ENCODE data around the gene GCN1. TPM values are rescaled to one million over a fixed set of nuclear protein-coding genes. Genes with fewer than 3 reads are reported as not detected.

GCN1 gene
- total RNA-seq, 1 donor from 2014 or later, result 123 TPM

DNA sequence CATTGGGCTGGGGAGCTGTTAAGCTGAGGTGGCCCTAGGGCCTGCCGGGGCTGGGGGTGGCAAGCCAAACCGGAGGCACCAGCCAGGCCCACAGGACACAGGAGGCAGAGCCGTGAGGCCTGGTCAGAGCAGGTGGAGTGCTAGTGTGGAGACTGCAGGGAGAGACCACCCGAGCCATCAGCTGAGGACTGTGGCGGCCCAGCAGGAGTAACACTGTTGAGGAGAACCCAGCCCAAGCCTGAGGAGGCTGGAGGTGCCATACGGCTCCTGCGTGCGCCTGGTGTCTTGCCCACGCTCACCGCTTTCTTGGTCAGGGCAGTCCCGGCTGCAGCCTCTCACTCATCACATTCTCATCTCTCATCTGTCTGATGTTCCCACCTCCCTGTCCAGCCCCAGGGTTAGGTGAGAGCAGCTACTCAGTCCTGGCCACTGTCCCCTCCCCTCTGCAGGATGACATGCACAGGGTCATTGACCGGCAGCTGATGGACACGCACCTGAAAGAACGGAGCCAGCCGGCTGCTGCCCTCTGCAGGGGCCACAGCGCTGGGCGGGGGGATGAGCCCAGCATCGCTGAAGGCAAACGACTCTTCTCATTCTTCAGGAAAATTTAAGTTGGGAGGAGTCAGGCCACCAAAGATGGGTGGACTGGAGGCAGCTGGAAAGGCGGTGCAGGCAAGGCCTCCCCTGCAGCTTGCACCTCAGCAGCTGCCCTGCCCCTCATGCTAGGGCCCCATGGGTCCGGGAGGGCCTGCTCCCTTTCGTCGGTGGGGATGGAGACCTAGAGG is 101.8 kb downstream of the GCN1 start:
- H3K9ac ChIP-seq (ENCODE audit: low read length), result no peak overlapping the region
- H3K4me3 ChIP-seq (ENCODE audit: insufficient read depth, low read depth, low read length), result no peak overlapping the region
- H3K27ac Mint-ChIP-seq (ENCODE audit: unreplicated experiment), result no peak overlapping the region
- H3K79me2 ChIP-seq (ENCODE audit: insufficient read depth, low read length), result no peaks in the 10 kb centered on the region
- peaks cover 51% of the 10 kb centered on the region for H4K20me1 ChIP-seq (ENCODE audit: insufficient read depth, low read length)
- H3K9me3 ChIP-seq (ENCODE audit: insufficient read depth, low read depth, low read length), result no peaks in the 10 kb centered on the region
- H3K4me1 Mint-ChIP-seq (ENCODE audit: low read depth, unreplicated experiment), result peaks cover 3% of the 10 kb centered on the region
- H3K4me3 Mint-ChIP-seq (ENCODE audit: unreplicated experiment), result no peak overlapping the region
- DNase-seq (ENCODE audit: low read depth), result no peak
- no peaks in the 10 kb centered on the region for H3K27me3 ChIP-seq (ENCODE audit: insufficient read depth, low read length)
- no peak overlapping the region for H3K4me2 ChIP-seq (ENCODE audit: low read length)
- peaks cover 10% of the 10 kb centered on the region for H3K36me3 Mint-ChIP-seq (ENCODE audit: low read depth, unreplicated experiment)
- H3K9me3 Mint-ChIP-seq (ENCODE audit: unreplicated experiment), result no peaks in the 10 kb centered on the region
- no peak overlapping the region for H2AFZ ChIP-seq (ENCODE audit: low read depth, low read length)
- no peak for FAIRE-seq
- no peak overlapping the region for H3K27ac ChIP-seq (ENCODE audit: low read depth, low read length)
- TF ChIP-seq, protein P1, sequence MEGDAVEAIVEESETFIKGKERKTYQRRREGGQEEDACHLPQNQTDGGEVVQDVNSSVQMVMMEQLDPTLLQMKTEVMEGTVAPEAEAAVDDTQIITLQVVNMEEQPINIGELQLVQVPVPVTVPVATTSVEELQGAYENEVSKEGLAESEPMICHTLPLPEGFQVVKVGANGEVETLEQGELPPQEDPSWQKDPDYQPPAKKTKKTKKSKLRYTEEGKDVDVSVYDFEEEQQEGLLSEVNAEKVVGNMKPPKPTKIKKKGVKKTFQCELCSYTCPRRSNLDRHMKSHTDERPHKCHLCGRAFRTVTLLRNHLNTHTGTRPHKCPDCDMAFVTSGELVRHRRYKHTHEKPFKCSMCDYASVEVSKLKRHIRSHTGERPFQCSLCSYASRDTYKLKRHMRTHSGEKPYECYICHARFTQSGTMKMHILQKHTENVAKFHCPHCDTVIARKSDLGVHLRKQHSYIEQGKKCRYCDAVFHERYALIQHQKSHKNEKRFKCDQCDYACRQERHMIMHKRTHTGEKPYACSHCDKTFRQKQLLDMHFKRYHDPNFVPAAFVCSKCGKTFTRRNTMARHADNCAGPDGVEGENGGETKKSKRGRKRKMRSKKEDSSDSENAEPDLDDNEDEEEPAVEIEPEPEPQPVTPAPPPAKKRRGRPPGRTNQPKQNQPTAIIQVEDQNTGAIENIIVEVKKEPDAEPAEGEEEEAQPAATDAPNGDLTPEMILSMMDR (IDR thresholded peaks at IDR 0.05; ENCODE audit: insufficient read depth, low read depth, low read length), result no peak
- no peak for TF ChIP-seq EZH2 (IDR thresholded peaks at IDR 0.05; ENCODE audit: insufficient read depth, low read length)
- no peaks in the 10 kb centered on the region for H3K4me1 ChIP-seq (ENCODE audit: insufficient read depth, low read length)
- H3K36me3 ChIP-seq (ENCODE audit: insufficient read depth, low read length), result peaks cover 13% of the 10 kb centered on the region
- H3K27me3 Mint-ChIP-seq (ENCODE audit: low read depth, unreplicated experiment), result no peaks in the 10 kb centered on the region

DNA sequence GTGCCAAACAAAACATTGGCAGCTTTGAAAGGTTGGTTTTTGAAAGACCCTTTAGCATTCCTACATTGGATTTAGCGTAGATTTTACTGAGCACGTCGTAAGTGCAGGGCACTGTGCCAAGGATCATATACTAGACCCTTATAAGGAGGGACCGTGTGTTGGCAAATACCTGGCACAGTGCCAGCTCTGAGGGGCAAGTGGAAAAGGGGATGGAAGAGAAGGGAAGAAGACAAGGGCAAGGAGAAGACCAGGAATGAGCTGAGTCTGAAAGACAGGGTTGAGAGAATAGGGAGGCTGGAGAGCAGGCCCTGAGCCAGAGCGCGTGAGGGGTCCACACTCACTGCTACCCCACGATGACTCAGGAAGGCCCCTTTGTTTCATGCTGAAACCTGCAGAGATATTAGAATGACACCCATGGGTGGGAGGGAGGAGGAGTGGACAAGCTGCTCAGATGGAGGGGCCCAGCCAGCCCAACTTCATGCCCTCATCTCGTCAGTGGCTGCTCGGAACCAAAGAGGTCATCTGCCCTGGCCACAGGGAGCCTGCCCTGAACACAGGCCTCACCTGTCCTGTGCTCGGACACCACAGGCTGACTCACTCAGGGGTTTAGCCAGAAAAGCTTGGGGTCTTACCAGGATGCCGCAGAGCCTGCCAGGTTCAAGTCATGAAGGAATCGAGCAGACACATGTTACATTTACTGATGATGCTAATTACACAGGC is 103.0 kb downstream of the GCN1 start:
- DNase-seq (ENCODE audit: low read depth) (no peak), FAIRE-seq (no peak)
- no peak overlapping the region for H3K27ac ChIP-seq (ENCODE audit: low read depth, low read length)
- peaks cover 49% of the 10 kb centered on the region for H4K20me1 ChIP-seq (ENCODE audit: insufficient read depth, low read length)
- H3K27me3 ChIP-seq (ENCODE audit: insufficient read depth, low read length), result no peaks in the 10 kb centered on the region
- peak overlapping the region; percentile 16 for H3K27ac Mint-ChIP-seq (ENCODE audit: unreplicated experiment)
- H3K36me3 Mint-ChIP-seq (ENCODE audit: low read depth, unreplicated experiment), result peaks cover 10% of the 10 kb centered on the region
- TF ChIP-seq EZH2 (IDR thresholded peaks at IDR 0.05; ENCODE audit: insufficient read depth, low read length), result no peak
- TF ChIP-seq, protein P1 (IDR thresholded peaks at IDR 0.05; ENCODE audit: insufficient read depth, low read depth, low read length), result no peak
- H3K4me1 ChIP-seq (ENCODE audit: insufficient read depth, low read length), result peaks cover 5% of the 10 kb centered on the region
- H3K9ac ChIP-seq (ENCODE audit: low read length), result no peak overlapping the region
- H3K9me3 ChIP-seq (ENCODE audit: insufficient read depth, low read depth, low read length), result no peaks in the 10 kb centered on the region
- no peak overlapping the region for H3K4me3 Mint-ChIP-seq (ENCODE audit: unreplicated experiment)
- H3K4me2 ChIP-seq (ENCODE audit: low read length), result no peak overlapping the region
- no peaks in the 10 kb centered on the region for H3K79me2 ChIP-seq (ENCODE audit: insufficient read depth, low read length)
- peaks cover 3% of the 10 kb centered on the region for H3K4me1 Mint-ChIP-seq (ENCODE audit: low read depth, unreplicated experiment)
- H3K4me3 ChIP-seq (ENCODE audit: insufficient read depth, low read depth, low read length), result no peak overlapping the region
- no peaks in the 10 kb centered on the region for H3K9me3 Mint-ChIP-seq (ENCODE audit: unreplicated experiment)
- H3K27me3 Mint-ChIP-seq (ENCODE audit: low read depth, unreplicated experiment), result no peaks in the 10 kb centered on the region
- no peak overlapping the region for H2AFZ ChIP-seq (ENCODE audit: low read depth, low read length)
- peaks cover 7% of the 10 kb centered on the region for H3K36me3 ChIP-seq (ENCODE audit: insufficient read depth, low read length)
